SHP77 (cell line): ENCODE data around the gene GNA12.
"Not testable (repeated sequence)": the region's sequence is repeated elsewhere in the genome, so short reads cannot be mapped to it uniquely, and the experiment has no call there.

Experiments used
- DNase-seq, 2 experiments: peaks; one replicate each; lab custom pipeline; 2025; lab: John Stamatoyannopoulos, UW

Gene GNA12

GRCh38 chr7:2727206-2727605 lies 116.9 kb downstream of the GNA12 start:
- not testable (repeated sequence) for DNase-seq

- no peak for DNase-seq
Observed at GRCh38 chr7:2726316-2727018, 117.6 kb downstream of the GNA12 start.

GRCh38 chr7:2725178-2726105 lies 118.7 kb downstream of the GNA12 start:
- no peak for DNase-seq

GRCh38 chr7:2724453-2725177 lies 119.5 kb downstream of the GNA12 start:
- DNase-seq = no peak

GRCh38 chr7:2724036-2724435 lies 120.1 kb downstream of the GNA12 start:
- DNase-seq = not testable (repeated sequence)

- DNase-seq = no peak
Observed at GRCh38 chr7:2723138-2723850, 120.8 kb downstream of the GNA12 start.

- no peak for DNase-seq
Observed at GRCh38 chr7:2722591-2722990, 121.5 kb downstream of the GNA12 start.

- DNase-seq = no peak
Observed at GRCh38 chr7:2721842-2722241, 122.3 kb downstream of the GNA12 start.

- no peak for DNase-seq
Observed at GRCh38 chr7:2720024-2720423, 124.1 kb downstream of the GNA12 start.

- DNase-seq = peak; percentile 53 to 73
Observed at GRCh38 chr7:2719007-2719406, 125.1 kb downstream of the GNA12 start.

GRCh38 chr7:2718296-2718965 lies 125.7 kb downstream of the GNA12 start:
- no peak for DNase-seq

- peak; percentile 61 to 79 for DNase-seq
Observed at GRCh38 chr7:2717293-2718261, 126.5 kb downstream of the GNA12 start.

GRCh38 chr7:2716906-2717292 lies 127.2 kb downstream of the GNA12 start:
- no peak for DNase-seq

- no peak for DNase-seq
Observed at GRCh38 chr7:2716488-2716887, 127.6 kb downstream of the GNA12 start.

- no peak for DNase-seq
Observed at GRCh38 chr7:2715341-2716231, 128.5 kb downstream of the GNA12 start.

- DNase-seq = no peak
Observed at GRCh38 chr7:2714636-2715035, 129.5 kb downstream of the GNA12 start.

- DNase-seq = no peak
Observed at GRCh38 chr7:2713978-2714377, 130.1 kb downstream of the GNA12 start.

GRCh38 chr7:2713370-2713769 lies 130.7 kb downstream of the GNA12 start:
- DNase-seq = no peak
